HepG2 (cell line): ENCODE measurements around the gene RGR. TPM values are rescaled to one million over a fixed set of nuclear protein-coding genes. Genes with fewer than 3 reads are reported as not detected.

ENCODE experiments used
- ATAC-seq: fragments of 200-7000 bp; cut with Tn5 transposase; 3 replicates; pipeline ENCODE4 v1.9.1; 2020; ENCODE audit warnings: mild to moderate bottlenecking, moderate library complexity
- BruUV-seq: library from RNA; stranded (reverse); fragments of 400-500 nt; replicated peaks from 2 replicates; lab custom pipeline; 2021; lab: Mats Ljungman, UMichigan
- CTCF ChIA-PET: fragments of 300-600 bp; formaldehyde crosslinking; extraction: SDS; loops from one replicate; lab custom pipeline; 2021; ENCODE audit warnings: low total read pairs, inconsistent platforms, low intra/inter-chr PET ratio; lab: Yijun Ruan, JAX
- POLR2A ChIA-PET: fragments of 350-600 bp; sonication (Branson Sonifier 250); formaldehyde crosslinking; loops from one replicate; lab custom pipeline; 2020; ENCODE audit warnings: antibody characterized with exemption, inconsistent platforms; lab: Yijun Ruan, JAX
- DNase-seq: peaks from one replicate; pipeline ENCODE4 v3.0.0-alpha.2; 2015; ENCODE audit warnings: low spot score
- FAIRE-seq: peaks from 3 replicates; lab custom pipeline; 2011; peaks lifted over from hg19 to GRCh38; lab: Jason Lieb, UNC
- H2AFZ ChIP-seq: one replicate; pipeline ENCODE4 v1.6.1; 2011; ENCODE audit warnings: low read length, inconsistent platforms
- H3K27ac ChIP-seq: fragments of 300-600 bp; 3 replicates; pipeline ENCODE4 v1.8.0; 2011; ENCODE audit warnings: mixed run types, mild to moderate bottlenecking, mixed read lengths, low read length, inconsistent platforms; ENCODE audit not compliant: insufficient read depth; ENCODE audit errors: extremely low read length
- H3K27me3 ChIP-seq, 2 experiments: fragments of 200-600 bp in 1 of 2; 2 replicates in 1 of 2; 3 replicates in 1 of 2; pipeline versions ENCODE4 v1.6.0 to v1.8.0; 2011; ENCODE audit warnings: low read length in 2 of 2, mild to moderate bottlenecking in 2 of 2, moderate library complexity in 2 of 2, inconsistent platforms in 1 of 2; ENCODE audit not compliant: insufficient read depth in 2 of 2, control insufficient read depth in 1 of 2
- H3K36me3 ChIP-seq, 2 experiments: fragments of 200-600 bp in 1 of 2; replicated peaks in 1 of 2; 2 replicates in 1 of 2; 3 replicates in 1 of 2; pipeline versions ENCODE4 v1.5.1 to v1.8.0; 2011; ENCODE audit warnings: low read length in 2 of 2, inconsistent platforms in 1 of 2; ENCODE audit not compliant: insufficient read depth in 2 of 2, control insufficient read depth in 1 of 2
- H3K4me1 ChIP-seq: 2 replicates; pipeline ENCODE4 v1.5.1; 2012; ENCODE audit warnings: low read length, inconsistent platforms; ENCODE audit not compliant: insufficient read depth
- H3K4me2 ChIP-seq: 2 replicates; pipeline ENCODE4 v1.6.0; 2011; ENCODE audit warnings: low read depth, low read length, inconsistent platforms
- H3K4me3 ChIP-seq, 3 experiments: fragments of 200-600 bp in 1 of 3; sonication (generic), shearing (Covaris generic) in 1 of 3; replicated peaks in 1 of 3; 2 replicates each; pipeline ENCODE4 v1.5.1; 2011 to 2016; ENCODE audit warnings: low read length in 3 of 3, inconsistent platforms in 2 of 3, low read depth in 2 of 3, mild to moderate bottlenecking in 2 of 3, control low read depth in 1 of 3, mixed read lengths in 1 of 3; ENCODE audit not compliant: insufficient read depth in 1 of 3
- H3K79me2 ChIP-seq: one replicate; pipeline ENCODE4 v1.6.1; 2011; ENCODE audit warnings: low read length, inconsistent platforms; ENCODE audit not compliant: insufficient read depth
- H3K9ac ChIP-seq: 2 replicates; pipeline ENCODE4 v1.6.0; 2011; ENCODE audit warnings: mild to moderate bottlenecking, low read depth, low read length, inconsistent platforms; ENCODE audit not compliant: insufficient read depth
- H3K9me3 ChIP-seq: 2 replicates; pipeline ENCODE4 v1.5.1; 2012; ENCODE audit warnings: mild to moderate bottlenecking, low read length
- H4K20me1 ChIP-seq: 2 replicates; pipeline ENCODE4 v1.6.0; 2011; ENCODE audit warnings: inconsistent platforms, mild to moderate bottlenecking, low read length, moderate library complexity; ENCODE audit not compliant: insufficient read depth
- ARID2 ChIP-seq: sonication (generic); formaldehyde crosslinking; IDR thresholded peaks from 2 replicates; pipeline ENCODE4 v1.8.1; 2022; ENCODE audit warnings: mild to moderate bottlenecking, missing genetic modification reagents, borderline replicate concordance
- CTCF ChIP-seq: sonication (generic); formaldehyde crosslinking; IDR thresholded peaks from 2 replicates; pipeline ENCODE4 v1.5.0; 2020; ENCODE audit warnings: mild to moderate bottlenecking, missing genetic modification reagents, moderate library complexity
- ELF1 ChIP-seq: sonication (generic); formaldehyde crosslinking; IDR thresholded peaks from 2 replicates; pipeline ENCODE4 v1.4.0; 2020; ENCODE audit warnings: missing genetic modification reagents
- ELF3 ChIP-seq: IDR thresholded peaks from 2 replicates; pipeline ENCODE4 v1.6.1; 2016; ENCODE audit warnings: missing genetic modification reagents, missing compliant biosample characterization
- ETV5 ChIP-seq: IDR thresholded peaks from 2 replicates; pipeline ENCODE4 v1.6.1; 2018; ENCODE audit warnings: missing biosample characterization, missing genetic modification reagents, inconsistent platforms, borderline replicate concordance
- GABPA ChIP-seq, 2 experiments: IDR thresholded peaks; 2 replicates each; pipeline ENCODE4 v1.6.1; 2011 to 2016; ENCODE audit warnings: low read depth in 2 of 2, low read length in 1 of 2, missing biosample characterization in 1 of 2, missing genetic modification characterization in 1 of 2
- GABPB1 ChIP-seq: IDR thresholded peaks from 2 replicates; pipeline ENCODE4 v1.6.1; 2016; ENCODE audit warnings: mild to moderate bottlenecking, missing genetic modification reagents, moderate library complexity, missing compliant biosample characterization
- RAD21 ChIP-seq: fragments of 450-650 bp; formaldehyde crosslinking; IDR thresholded peaks from 2 replicates; pipeline ENCODE4 v1.5.0; 2020; ENCODE audit warnings: mild to moderate bottlenecking
- SMC3 ChIP-seq: IDR thresholded peaks from 2 replicates; pipeline ENCODE4 v1.6.1; 2011; ENCODE audit warnings: low read length, improper control_type of control experiment
- STAG1 ChIP-seq: sonication (generic); formaldehyde crosslinking; IDR thresholded peaks from 2 replicates; pipeline ENCODE4 v1.4.0; 2020; ENCODE audit warnings: missing genetic modification reagents
- TEAD3 ChIP-seq: optimal IDR thresholded peaks from 2 replicates; pipeline ENCODE3; 2016; ENCODE audit warnings: borderline replicate concordance
- TFAP4 ChIP-seq: sonication (generic); IDR thresholded peaks from 2 replicates; pipeline ENCODE4 v1.6.1; 2016; ENCODE audit warnings: low read depth, borderline replicate concordance
- ZNF235 ChIP-seq: sonication (generic); formaldehyde crosslinking; IDR thresholded peaks from 2 replicates; pipeline ENCODE4 v1.8.1; 2023; ENCODE audit warnings: mild to moderate bottlenecking, missing genetic modification reagents, borderline replicate concordance
- ZNF432 ChIP-seq: sonication (generic); formaldehyde crosslinking; IDR thresholded peaks from 2 replicates; pipeline ENCODE4 v1.5.0; 2020; ENCODE audit warnings: missing genetic modification reagents, mild to moderate bottlenecking, borderline replicate concordance
- ZSCAN30 ChIP-seq: sonication (generic); formaldehyde crosslinking; IDR thresholded peaks from 2 replicates; pipeline ENCODE4 v1.5.0; 2020; ENCODE audit warnings: mild to moderate bottlenecking, missing genetic modification reagents
- ZZZ3 ChIP-seq: sonication (generic); formaldehyde crosslinking; IDR thresholded peaks from 2 replicates; pipeline ENCODE4 v1.4.0; 2020; ENCODE audit warnings: missing genetic modification reagents, mild to moderate bottlenecking, borderline replicate concordance
- WGBS: methylation state at CpG from one replicate; pipeline ENCODE4 v1.1.6; 2017; ENCODE audit warnings: low lambda C conversion rate; 5-methylcytosine and 5-hydroxymethylcytosine counted together
- in situ Hi-C: cut with HindIII; loops from 2 replicates; pipeline ENCODE4 v1.10.0; 2017; ENCODE audit warnings: low pct_unique_long_range_greater_than_20kb; ENCODE audit not compliant: extremely low pct_ligation_motif_present
- intact Hi-C: fragments of 100-400 bp; cut with micrococcal nuclease; formaldehyde crosslinking; loops from one replicate; pipeline ENCODE4 v1.10.0; 2022; ENCODE audit not compliant: unreplicated experiment
- polyA plus RNA-seq, 8 experiments: library from polyadenylated mRNA; depleted of rRNA in 3 of 8; stranded (reverse) in 7 of 8; unstranded in 1 of 8; fragments of >200 nt; fragmentation: Illumina TruSeq in 4 of 8; extraction: Trizol in 4 of 8; gene quantifications; 2 replicates each; pipeline versions ENCODE4 v1.2.1 to v1.2.3, GENCODE V29; 2011 to 2016; ENCODE audit warnings: low read depth in 4 of 8, missing spikeins in 1 of 8, mixed read lengths in 1 of 8; ENCODE audit not compliant: insufficient read depth in 1 of 8
- total RNA-seq, 5 experiments: library from RNA; depleted of rRNA; stranded (reverse); fragments of >200 nt; fragmentation: Illumina TruSeq; extraction: Trizol; gene quantifications; 2 replicates each; pipeline ENCODE4 v1.2.3, GENCODE V29; 2016; ENCODE audit warnings: low read depth in 1 of 5

The RGR gene
- total and polyA plus RNA-seq, 2 of the 13 experiments (the other 11 are each of a cell fraction or from before 2014, with no cell fraction given): 0.69 to 0.71 TPM

- ATAC-seq (peak; percentile 64), DNase-seq (peak; percentile 13), FAIRE-seq (no peak)
- H3K9ac ChIP-seq: no peak overlapping the region
- H4K20me1 ChIP-seq: no peaks in the 10 kb centered on the region
- no peak overlapping the region for H3K27ac ChIP-seq
- CTCF ChIA-PET: interaction anchor here (1.2 kb wide), 1 partner anchor 270 kb away, joined by 3 read pairs; no protein-coding TSS in a partner anchor
- H3K36me3 ChIP-seq: no peaks in the 10 kb centered on the region
- H2AFZ ChIP-seq: no peak overlapping the region
- intact Hi-C loops (no loop called here), in situ Hi-C loops (loop anchor here (5.0 to 10.0 kb wide), 2 partner anchors 97 to 275 kb away; no protein-coding TSS in a partner anchor)
- no peaks in the 10 kb centered on the region for H3K9me3 ChIP-seq
- H3K4me3 ChIP-seq: no peak overlapping the region
- no peaks in the 10 kb centered on the region for H3K79me2 ChIP-seq
- BruUV-seq: no TSS peak
- H3K4me2 ChIP-seq: 0 out of 2 replicates have a peak overlapping the region, but pooled peaks have one; percentile 22
- 24% methylated on average over 7 of the region's 7 CpGs for whole genome bisulfite sequencing
- TF ChIP-seq TEAD3 (peak; percentile 56), GABPB1 (CRISPR knock-in tag) (peak; percentile 56; the same call in 1 of the 2 replicates), ZSCAN30 (no peak), RAD21 (CRISPR knock-in tag) (0 out of 2 replicates have a peak, but pooled peaks have one; percentile 16), TFAP4 (peak; percentile 67; the same call in 1 of the 2 replicates), STAG1 (CRISPR knock-in tag) (peak; percentile 25; the same call in 1 of the 2 replicates), ETV5 (CRISPR knock-in tag) (peak; percentile 29; the same call in 1 of the 2 replicates), ZNF432 (CRISPR knock-in tag) (no peak), SMC3 (peak; percentile 55; the same call in 1 of the 2 replicates), ELF3 (CRISPR knock-in tag) (0 out of 2 replicates have a peak, but pooled peaks have one; percentile 30), GABPA (IDR thresholded peaks at IDR 0.05; ENCODE audit: low read depth, low read length) (no peak), GABPA (CRISPR knock-in tag; IDR thresholded peaks at IDR 0.05; ENCODE audit: low read depth) (0 out of 2 replicates have a peak, but pooled peaks have one; percentile 21), ZNF235 (CRISPR knock-in tag) (no peak), ELF1 (0 out of 2 replicates have a peak, but pooled peaks have one; percentile 44), CTCF (peak; percentile 59), ARID2 (CRISPR knock-in tag) (no peak), ZZZ3 (CRISPR knock-in tag) (no peak)
- H3K27me3 ChIP-seq: peaks cover 0 to 22% of the 10 kb centered on the region in 2 experiments; a peak in 2 of 5 replicates
- H3K4me1 ChIP-seq: peaks cover 14% of the 10 kb centered on the region; the same call in 1 of the 2 replicates
- POLR2A ChIA-PET: no interaction called here
Measured at GRCh38 chr10:84267503-84268126, 22.8 kb downstream of the RGR start.
